Neural cell (in vitro differentiated cells): ENCODE measurements around the gene ZNF528. TPM values are rescaled to one million over a fixed set of nuclear protein-coding genes. Genes with fewer than 3 reads are reported as not detected.

ENCODE experiments used
- H2AFZ ChIP-seq: fragments of 200-600, 300-800 bp; sonication (generic), shearing (Covaris generic); 2 replicates; pipeline ENCODE4 v1.6.0; 2014; ENCODE audit warnings: low read depth, mild to moderate bottlenecking, antibody characterized with exemption, low read length, moderate library complexity
- H3F3A ChIP-seq: fragments of 200-600 bp; shearing (Covaris generic); 2 replicates; pipeline ENCODE4 v1.6.1; 2016; ENCODE audit warnings: mild to moderate bottlenecking, moderate library complexity, mixed read lengths, antibody characterized with exemption, low read length; ENCODE audit not compliant: insufficient read depth, poor library complexity, severe bottlenecking
- H3K27ac ChIP-seq: fragments of 200-600, 300-800 bp; sonication (generic), shearing (Covaris generic); 2 replicates; pipeline ENCODE4 v1.5.1; 2014; ENCODE audit warnings: mild to moderate bottlenecking, low read length, moderate library complexity
- H3K27me3 ChIP-seq: fragments of 300-800, 200-600 bp; sonication (generic), shearing (Covaris generic); 2 replicates; pipeline ENCODE4 v1.6.0; 2014; ENCODE audit warnings: mild to moderate bottlenecking, low read depth, low read length, moderate library complexity; ENCODE audit not compliant: insufficient read depth
- H3K36me3 ChIP-seq: fragments of 300-800, 200-600 bp; sonication (generic), shearing (Covaris generic); 2 replicates; pipeline ENCODE4 v1.5.1; 2014; ENCODE audit warnings: mild to moderate bottlenecking, antibody characterized with exemption, low read length, moderate library complexity; ENCODE audit not compliant: insufficient read depth
- H3K4me2 ChIP-seq: fragments of 300-800, 200-600 bp; sonication (generic), shearing (Covaris generic); 2 replicates; pipeline ENCODE4 v1.6.0; 2014; ENCODE audit warnings: mild to moderate bottlenecking, low read length
- H3K4me3 ChIP-seq: fragments of 300-800, 200-600 bp; sonication (generic), shearing (Covaris generic); 2 replicates; pipeline ENCODE4 v1.5.1; 2014; ENCODE audit warnings: mild to moderate bottlenecking, low read length, moderate library complexity
- H3K79me2 ChIP-seq: fragments of 200-600 bp; shearing (Covaris generic); replicated peaks from 2 replicates; pipeline ENCODE4 v1.6.0; 2014; ENCODE audit warnings: mild to moderate bottlenecking, low read length, moderate library complexity; ENCODE audit not compliant: insufficient read depth
- H3K9ac ChIP-seq: fragments of 300-800, 200-600 bp; sonication (generic), shearing (Covaris generic); 2 replicates; pipeline ENCODE4 v1.6.1; 2016; ENCODE audit warnings: mild to moderate bottlenecking, low read length, mixed read lengths
- H3K9me2 ChIP-seq: fragments of 200-600 bp; shearing (Covaris generic); 2 replicates; pipeline ENCODE4 v1.6.1; 2016; ENCODE audit warnings: mild to moderate bottlenecking, low read length, mixed read lengths; ENCODE audit not compliant: insufficient read depth
- H3K9me3 ChIP-seq: fragments of 200-600, 300-800 bp; sonication (generic), shearing (Covaris generic); 2 replicates; pipeline ENCODE4 v1.6.1; 2016; ENCODE audit warnings: mild to moderate bottlenecking, mixed run types, low read length, moderate library complexity, mixed read lengths
- H4K20me1 ChIP-seq: fragments of 200-600 bp; shearing (Covaris generic); 2 replicates; pipeline ENCODE4 v1.6.1; 2016; ENCODE audit warnings: mild to moderate bottlenecking, mixed run types; ENCODE audit not compliant: insufficient read depth
- CTCF ChIP-seq: fragments of 450-650 bp; IDR thresholded peaks from 2 replicates; pipeline ENCODE4 v1.5.1; 2014; ENCODE audit warnings: antibody characterized with exemption, mild to moderate bottlenecking, moderate library complexity; ENCODE audit not compliant: poor library complexity, severe bottlenecking
- EP300 ChIP-seq: fragments of 450-650 bp; conservative IDR thresholded peaks from 2 replicates; pipeline ENCODE4 v1.6.1; 2014; ENCODE audit warnings: antibody characterized with exemption, mild to moderate bottlenecking, moderate library complexity; ENCODE audit not compliant: poor library complexity, severe bottlenecking
- EZH2 ChIP-seq: fragments of 200-600, 300-800 bp; shearing (Covaris generic), sonication (generic); IDR thresholded peaks from 2 replicates; pipeline ENCODE4 v1.6.1; 2014; ENCODE audit warnings: antibody characterized with exemption, low read length, borderline replicate concordance, mild to moderate bottlenecking; ENCODE audit not compliant: insufficient read depth, poor library complexity, severe bottlenecking
- MXI1 ChIP-seq: fragments of 450-650 bp; conservative IDR thresholded peaks from 2 replicates; pipeline ENCODE4 v1.6.1; 2014; ENCODE audit warnings: antibody characterized with exemption, mild to moderate bottlenecking; ENCODE audit not compliant: poor library complexity, severe bottlenecking
- POLR2AphosphoS5 ChIP-seq: IDR thresholded peaks from 2 replicates; pipeline ENCODE4 v1.6.1; 2012
- RAD21 ChIP-seq: fragments of 450-650 bp; conservative IDR thresholded peaks from 2 replicates; pipeline ENCODE4 v1.6.1; 2014; ENCODE audit warnings: antibody characterized with exemption, mild to moderate bottlenecking, moderate library complexity
- REST ChIP-seq: IDR thresholded peaks from 2 replicates; pipeline ENCODE4 v1.6.1; 2012; ENCODE audit warnings: borderline replicate concordance
- SMC3 ChIP-seq: fragments of 450-650 bp; conservative IDR thresholded peaks from 2 replicates; pipeline ENCODE4 v1.6.1; 2014; ENCODE audit warnings: antibody characterized with exemption, mild to moderate bottlenecking, moderate library complexity; ENCODE audit not compliant: poor library complexity
- TAF1 ChIP-seq: IDR thresholded peaks from 2 replicates; pipeline ENCODE4 v1.6.1; 2012; ENCODE audit warnings: low read depth
- polyA plus RNA-seq: library from polyadenylated mRNA; depleted of rRNA; stranded (reverse); fragments of >200 nt; gene quantifications from 2 replicates; pipeline ENCODE4 v1.2.3, GENCODE V29; 2014

The ZNF528 gene
- polyA plus RNA-seq, 1 donor from 2014 or later, result 44.3 TPM

- Histone ChIP-seq H3K27me3 (no peaks in the 10 kb centered on the region), H3K9me3 (peaks cover 8% of the 10 kb centered on the region), H3K4me3 (no peak overlapping the region), H3K9me2 (no peaks in the 10 kb centered on the region), H3K36me3 (no peaks in the 10 kb centered on the region), H3F3A (no peaks in the 10 kb centered on the region), H4K20me1 (no peaks in the 10 kb centered on the region), H3K79me2 (no peaks in the 10 kb centered on the region), H3K9ac (no peak overlapping the region), H3K4me2 (no peak overlapping the region), H2AFZ (no peak overlapping the region), H3K27ac (no peak overlapping the region)
- TF ChIP-seq REST (no peak), CTCF (no peak), EP300 (no peak), RAD21 (no peak), SMC3 (no peak), POLR2AphosphoS5 (no peak), MXI1 (no peak), EZH2 (no peak), TAF1 (no peak)
These were observed 18.1 kb downstream of the ZNF528 start for GRCh38 chr19:52415711-52416110.

GRCh38 chr19:52428937-52429336, 31.3 kb downstream of the ZNF528 start, which contains the start of gene ZNF534:
TSS of gene ZNF534 (plus strand) at chr19:52429148. CDS start at chr19:52431475, 2,327 bp downstream.
- no peak within 1 kb of the TSS for H3K4me3 ChIP-seq
- H3K9me2 ChIP-seq, result no peaks in the 10 kb centered on the region
- H3K9me3 ChIP-seq, result peaks cover 12% of the 10 kb centered on the region
- H2AFZ ChIP-seq, result no peak within 1 kb of the TSS
- no peak within 1 kb of the TSS for H3K9ac ChIP-seq
- H3K79me2 ChIP-seq, result no peaks in the 10 kb centered on the region
- H3K4me2 ChIP-seq, result no peak within 1 kb of the TSS
- no peak within 1 kb of the TSS for H3K27ac ChIP-seq
- H3K27me3 ChIP-seq, result no peaks in the 10 kb centered on the region
- TF ChIP-seq CTCF (no peak), RAD21 (no peak), EP300 (no peak), SMC3 (no peak), POLR2AphosphoS5 (no peak), REST (no peak), MXI1 (no peak), TAF1 (no peak), EZH2 (no peak)
- no peaks in the 10 kb centered on the region for H3K36me3 ChIP-seq
- H3F3A ChIP-seq, result no peaks in the 10 kb centered on the region
- H4K20me1 ChIP-seq, result no peaks in the 10 kb centered on the region
